Stimulated activated CD8-positive, alpha-beta memory T cell treated with anti-CD3 and anti-CD28 coated beads, Interleukin-7, amount 100 ng/mL, for 48 hours (primary cell): Measurements from ENCODE around the gene UCKL1.
"Not testable (repeated sequence)": the region's sequence is repeated elsewhere in the genome, so short reads cannot be mapped to it uniquely, and the experiment has no call there.

Source experiments
- DNase-seq, 2 donors: peaks; one replicate each; pipeline ENCODE4 v3.0.0-alpha.2; 2020; ENCODE audit warnings: low read depth in 1 of 2; ENCODE audit errors: extremely low read depth in 1 of 2

The UCKL1 gene

GRCh38 chr20:63972312-63973159 is 16.3 kb upstream of the UCKL1 start:
- no peak for DNase-seq

DNA sequence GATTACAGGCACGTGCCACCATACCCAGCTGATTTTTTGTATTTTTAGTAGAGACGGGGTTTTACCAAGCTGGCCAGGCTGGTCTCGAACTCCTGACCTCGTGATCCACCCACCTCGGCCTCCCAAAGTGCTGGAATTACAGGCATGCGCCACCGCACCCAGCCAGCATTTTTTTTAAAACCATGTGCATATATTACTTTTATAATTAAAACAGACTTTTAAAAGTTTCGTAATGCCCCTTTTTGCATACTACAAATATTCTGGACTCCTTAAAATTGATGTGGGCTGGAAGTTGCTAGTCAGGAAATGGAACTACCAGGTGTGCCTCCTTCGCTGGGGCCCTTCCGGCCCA is 15.7 kb upstream of the UCKL1 start:
- DNase-seq, result not testable (repeated sequence)

DNA sequence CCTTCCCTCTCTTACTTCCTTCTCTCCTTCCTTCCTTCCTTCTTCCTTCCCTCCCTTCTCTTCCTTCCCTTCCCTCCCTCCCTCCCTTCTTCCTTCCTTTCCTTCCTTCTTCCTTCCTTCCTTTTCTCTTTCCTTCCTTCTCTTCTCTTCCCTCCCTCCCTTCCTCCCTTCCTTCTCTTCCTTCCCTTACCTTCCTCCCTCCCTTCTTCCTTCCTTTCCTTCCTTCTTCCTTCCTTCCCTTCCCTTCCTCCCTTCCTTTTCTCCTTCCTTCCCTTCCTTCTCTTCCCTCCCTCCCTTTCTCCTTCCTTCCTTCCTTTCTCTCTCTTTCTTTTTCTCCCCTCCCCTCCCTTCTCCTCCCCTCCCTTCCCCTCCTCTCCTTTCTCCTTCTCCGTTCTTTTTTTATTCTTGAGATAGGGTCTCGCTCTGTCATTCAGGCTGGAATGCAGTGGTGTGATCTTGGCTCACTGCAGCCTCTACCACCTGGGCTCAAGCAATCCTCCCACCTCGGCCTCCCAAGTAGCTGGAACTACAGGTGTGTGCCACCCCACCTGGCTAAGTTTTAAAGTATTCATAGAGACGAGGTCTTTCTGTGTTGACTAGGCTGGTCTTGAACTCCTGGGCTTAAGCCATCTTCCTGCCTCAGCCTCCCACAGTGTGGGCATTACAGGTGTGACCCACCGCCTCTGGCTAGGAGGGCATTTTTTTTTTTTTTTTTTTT is 14.7 kb upstream of the UCKL1 start:
- DNase-seq, result no peak

DNA sequence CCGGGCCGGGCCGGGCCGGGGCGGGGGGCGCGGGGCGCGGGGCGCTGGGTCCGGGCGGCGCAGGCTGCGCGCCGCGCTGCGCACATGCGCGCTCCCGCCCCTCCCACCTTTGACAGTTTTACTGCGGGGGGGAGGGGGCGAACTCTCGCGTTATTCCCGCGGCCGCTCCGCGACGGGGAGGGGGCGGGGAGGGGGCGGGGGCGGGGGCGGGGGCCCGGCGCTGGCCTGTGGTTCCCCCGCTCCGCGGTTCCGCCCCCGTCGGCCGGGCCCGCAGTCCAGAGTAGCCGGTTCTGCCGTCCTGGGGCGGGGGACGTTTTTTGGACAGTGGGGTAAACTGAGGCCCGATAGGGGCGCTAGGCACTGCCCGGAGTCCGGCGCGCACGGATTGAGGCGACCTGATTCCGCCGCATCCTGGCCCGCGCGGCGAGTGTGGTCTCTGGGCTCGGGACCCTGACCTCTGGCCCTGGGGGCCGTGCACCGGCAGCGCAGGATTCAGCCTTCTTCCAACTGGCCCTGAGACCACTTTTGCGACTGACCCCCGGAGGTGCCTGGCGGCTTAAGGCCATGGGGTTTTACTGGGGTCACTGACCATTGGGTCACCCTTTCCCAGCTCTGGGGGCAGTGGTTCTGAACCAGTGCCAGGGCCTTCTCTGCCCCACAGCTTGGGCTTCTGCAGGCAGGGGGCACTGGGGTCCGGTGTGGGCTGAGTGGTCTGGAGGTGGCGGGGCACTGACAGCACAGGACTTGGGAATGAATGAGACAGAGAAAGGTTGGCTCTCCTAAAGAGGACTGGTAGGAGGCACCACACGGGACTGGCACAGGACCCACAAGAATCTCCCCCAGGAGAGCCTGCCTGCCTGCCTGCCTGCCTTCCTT is 13.9 kb upstream of the UCKL1 start, which contains the start of gene ZNF512B:
Gene ZNF512B, minus strand, starts transcription at position 93 of the 876 bp plus-strand sequence. CDS start 1,980 bp downstream, outside the sequence.
- DNase-seq, result no peak

- no peak for DNase-seq
Observed at GRCh38 chr20:63968928-63969760, 12.9 kb upstream of the UCKL1 start.

DNA sequence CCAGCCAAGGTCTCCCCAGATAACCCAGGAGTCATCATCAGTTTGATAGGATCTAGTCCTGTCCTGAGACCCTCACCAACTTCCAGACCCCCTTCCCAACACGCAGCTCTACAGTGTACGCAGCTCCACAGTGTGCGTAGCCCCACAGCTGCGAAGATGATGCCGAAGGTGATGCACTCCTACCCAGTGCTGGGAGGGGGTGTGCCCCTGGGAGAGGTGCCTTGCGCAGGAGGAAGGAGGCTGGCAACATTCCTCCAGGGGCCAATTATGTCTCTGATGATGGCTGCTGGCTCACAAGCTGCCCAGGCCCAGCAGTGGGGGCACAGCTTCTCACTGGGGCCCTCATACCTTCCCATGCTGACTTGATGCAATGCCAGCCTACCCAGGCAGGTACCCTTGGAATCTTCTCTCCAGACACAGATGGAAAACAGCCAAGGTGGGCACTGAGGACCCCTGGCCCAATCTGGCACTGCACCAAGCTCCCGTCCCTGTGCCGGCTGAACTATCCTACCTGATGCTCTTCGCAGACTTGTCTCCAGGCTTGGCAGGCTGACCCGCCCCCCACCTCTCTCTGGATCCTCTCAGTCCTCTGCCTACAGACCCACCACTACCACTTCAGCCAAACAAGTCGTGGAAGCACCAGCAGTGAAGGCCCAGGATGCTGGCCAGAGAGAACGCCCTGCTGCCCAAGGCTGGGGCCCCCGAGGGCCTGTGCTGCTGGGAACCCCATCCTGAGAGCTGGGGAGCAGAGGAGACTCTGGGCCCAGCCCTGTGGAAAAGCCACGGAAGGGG is 12.1 kb upstream of the UCKL1 start:
- DNase-seq, result no peak

GRCh38 chr20:63967330-63968135 is 11.3 kb upstream of the UCKL1 start:
- DNase-seq, result no peak

- DNase-seq, result no peak
Observed at GRCh38 chr20:63966944-63967322, 10.7 kb upstream of the UCKL1 start.

DNA sequence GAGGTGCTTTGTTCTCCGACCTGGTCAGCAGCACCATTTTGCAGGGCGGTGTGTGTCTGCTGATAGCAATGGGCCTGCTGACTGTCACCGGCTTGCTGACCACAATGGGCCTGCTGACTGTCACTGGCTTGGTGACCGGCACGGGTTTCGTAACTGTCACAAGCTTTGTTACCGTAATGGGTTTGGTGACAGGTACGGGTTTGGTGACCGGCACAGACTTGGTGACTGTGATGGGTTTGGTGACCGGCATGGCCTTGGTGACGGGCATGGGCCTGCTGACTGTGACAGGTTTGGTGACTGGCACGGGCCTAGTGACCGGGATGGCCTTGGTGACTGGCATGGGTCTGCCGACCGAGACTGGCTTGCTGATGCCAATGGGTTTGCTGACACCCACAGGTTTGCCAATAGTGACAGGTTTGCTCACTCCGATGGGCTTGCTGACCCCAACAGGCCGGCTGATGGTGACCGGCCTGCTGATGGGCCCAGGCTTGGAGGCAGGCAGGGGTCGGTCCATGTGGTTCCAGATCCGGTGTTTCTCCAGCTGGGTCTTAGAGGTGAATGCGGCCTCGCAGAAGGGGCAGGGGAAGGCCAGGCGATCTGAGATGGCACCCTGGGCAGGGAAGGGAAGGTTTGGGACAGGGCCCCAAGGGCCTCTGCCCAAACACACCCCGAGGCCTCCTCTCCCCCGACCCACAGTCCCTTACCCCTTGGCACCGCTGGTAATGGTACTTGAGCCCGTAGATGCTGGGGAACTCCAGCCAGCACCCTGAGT is 10.1 kb upstream of the UCKL1 start:
- no peak for DNase-seq

DNA sequence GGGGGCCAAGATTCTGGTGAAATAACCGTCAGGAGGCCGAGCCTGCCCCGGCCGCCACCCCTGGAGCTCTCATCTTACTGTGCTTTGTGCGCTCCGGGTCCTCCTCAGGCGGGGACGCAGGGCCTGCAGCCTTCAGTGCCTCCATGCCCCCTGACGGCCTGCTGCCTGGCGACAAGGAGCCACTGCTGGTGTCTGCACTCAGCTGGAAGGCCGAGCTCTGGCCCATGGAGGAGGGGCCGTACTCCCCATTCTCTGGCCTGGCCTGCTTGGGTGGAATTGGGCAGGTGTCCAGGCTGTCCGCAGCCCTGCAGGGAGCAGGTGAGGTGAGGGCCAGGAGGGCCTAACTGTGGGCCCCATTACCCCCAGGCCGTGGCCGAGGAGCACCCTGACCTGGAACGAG is 8.2 kb upstream of the UCKL1 start:
- no peak for DNase-seq

DNA sequence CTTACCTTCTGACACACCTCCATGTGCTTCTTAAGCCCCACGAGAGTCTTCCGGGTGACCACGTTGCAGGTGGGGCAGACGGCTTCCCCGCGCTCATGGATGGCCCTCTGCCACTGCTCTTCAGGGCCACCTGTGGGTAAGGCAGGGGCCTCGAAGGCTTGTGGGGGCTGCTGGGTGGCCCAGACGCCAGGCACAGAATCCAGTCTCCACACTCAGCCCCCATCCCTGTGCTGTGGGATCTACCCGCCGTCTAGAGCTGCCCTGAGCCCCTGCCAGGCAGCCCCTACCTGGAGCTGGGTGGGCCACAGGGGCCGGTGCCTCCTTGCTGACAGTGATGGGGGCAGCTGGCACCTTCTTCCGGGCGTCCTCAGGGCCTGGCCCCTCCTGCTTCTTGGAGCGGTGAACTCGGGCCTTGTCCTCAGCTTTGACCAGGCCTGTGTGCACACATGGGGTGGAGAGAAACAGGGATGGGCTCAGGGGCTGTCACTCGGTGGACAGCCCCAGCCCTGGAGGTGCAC is 7.6 kb upstream of the UCKL1 start:
- DNase-seq, result no peak

GRCh38 chr20:63963348-63963741 is 7.1 kb upstream of the UCKL1 start:
- DNase-seq, result no peak

DNA sequence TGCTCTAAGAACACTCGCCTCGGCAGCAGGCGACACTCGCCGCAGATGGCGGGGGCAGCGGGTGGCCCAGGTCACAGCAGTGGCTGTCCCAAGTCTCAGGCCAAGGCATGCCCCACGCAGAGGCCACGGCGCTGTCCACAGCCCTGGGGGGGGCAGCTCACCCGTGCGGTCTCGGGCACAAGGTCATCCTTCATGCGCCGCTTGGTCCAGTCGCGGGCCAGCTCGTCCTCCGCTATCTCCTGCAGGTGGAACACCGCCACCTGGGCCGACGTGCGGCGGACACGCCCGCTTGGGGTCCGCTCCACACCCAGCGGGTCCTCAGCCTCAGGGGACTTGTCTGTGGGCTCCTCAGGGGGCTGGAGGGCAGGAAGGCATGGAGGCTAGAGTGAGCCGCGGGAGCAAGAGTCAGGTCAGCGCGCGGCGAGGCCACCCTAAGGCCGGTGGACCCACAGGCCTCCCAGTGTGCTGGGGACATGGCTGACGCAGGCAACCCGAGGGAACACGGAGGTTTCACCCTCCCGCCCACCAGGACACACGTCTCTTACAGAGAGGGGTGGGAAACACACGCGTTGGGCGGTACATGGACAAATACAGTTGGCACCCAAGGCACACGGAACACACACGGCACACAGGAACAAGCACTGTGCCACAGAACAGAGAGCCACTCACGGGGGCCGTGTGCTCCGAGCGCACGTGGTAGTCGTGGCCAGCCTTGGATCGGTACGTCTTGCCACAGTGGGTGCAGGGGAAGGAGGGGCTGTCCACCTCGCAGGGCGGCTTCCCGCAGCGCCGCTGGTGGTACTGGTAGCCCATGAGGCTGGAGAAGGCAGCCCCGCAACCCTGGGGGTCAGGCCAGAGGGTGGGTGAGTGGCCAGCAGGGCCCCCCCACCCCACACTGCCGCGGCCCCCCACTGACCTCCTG is 6.5 kb upstream of the UCKL1 start:
- DNase-seq, result no peak

- DNase-seq, result no peak
Observed at GRCh38 chr20:63961664-63962425, 5.6 kb upstream of the UCKL1 start.

DNA sequence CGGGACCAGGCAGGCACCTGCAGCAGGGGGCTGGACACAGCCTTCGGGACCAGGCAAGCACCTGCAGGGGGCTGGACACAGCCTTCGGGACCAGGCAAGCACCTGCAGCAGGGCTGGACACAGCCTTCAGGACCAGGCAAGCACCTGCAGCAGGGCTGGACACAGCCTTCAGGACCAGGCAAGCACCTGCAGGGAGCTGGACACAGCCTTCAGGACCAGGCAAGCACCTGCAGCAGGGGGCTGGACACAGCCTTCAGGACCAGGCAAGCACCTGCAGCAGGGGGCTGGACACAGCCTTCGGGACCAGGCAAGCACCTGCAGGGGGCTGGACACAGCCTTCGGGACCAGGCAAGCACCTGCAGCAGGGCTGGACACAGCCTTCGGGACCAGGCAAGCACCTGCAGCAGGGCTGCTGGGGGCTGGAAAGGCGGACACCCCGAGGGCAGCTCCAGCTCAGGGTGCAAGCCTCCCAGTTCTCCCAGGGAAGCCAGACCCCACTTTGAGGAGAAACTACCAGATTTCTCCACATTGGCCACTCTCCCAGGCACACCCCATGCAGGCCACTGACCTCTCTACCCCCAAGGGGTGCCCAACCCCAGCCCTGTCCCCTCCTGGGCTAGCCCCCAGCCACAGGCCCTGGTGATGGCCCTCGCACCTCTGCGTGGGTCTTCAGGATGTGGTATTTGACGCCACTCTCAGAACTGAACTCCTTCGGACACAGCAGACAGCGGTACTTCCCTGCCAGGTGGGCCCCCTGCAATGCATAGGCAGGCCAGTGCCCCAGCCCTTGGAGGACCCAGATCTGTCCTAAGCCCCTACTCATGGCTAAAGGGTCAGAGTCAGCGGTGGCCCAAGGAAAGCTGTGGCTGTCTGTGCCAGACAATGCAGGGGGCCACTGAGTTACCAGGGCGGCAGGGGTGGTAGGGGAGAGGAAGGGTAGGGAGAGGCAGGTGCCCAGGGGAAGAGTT is 4.7 kb upstream of the UCKL1 start:
- DNase-seq, result not testable (repeated sequence)
